HepG2 (cell line): Measurements from ENCODE around the gene HAUS5. TPM values are rescaled to one million over a fixed set of nuclear protein-coding genes. Genes with fewer than 3 reads are reported as not detected.

Experiments used
- ADNP ChIP-seq: sonication (generic); formaldehyde crosslinking; IDR thresholded peaks from 2 replicates; pipeline ENCODE4 v1.4.0; 2020; ENCODE audit warnings: missing genetic modification reagents
- CBX1 ChIP-seq: IDR thresholded peaks from one replicate; pipeline ENCODE4 v1.6.1; 2016; ENCODE audit warnings: antibody characterized with exemption, low read depth
- DNMT3B ChIP-seq: conservative IDR thresholded peaks from 2 replicates; pipeline ENCODE4 v1.6.1; 2016; ENCODE audit warnings: missing biosample characterization, control low read depth
- GLI4 ChIP-seq: sonication (generic); formaldehyde crosslinking; IDR thresholded peaks from 2 replicates; pipeline ENCODE4 v1.5.1; 2020; ENCODE audit warnings: missing genetic modification reagents, mild to moderate bottlenecking, moderate library complexity, borderline replicate concordance
- HNRNPLL ChIP-seq: fragments of 200-400 bp; formaldehyde crosslinking; IDR thresholded peaks from 2 replicates; pipeline ENCODE4 v1.6.1; 2017; ENCODE audit warnings: mild to moderate bottlenecking, low read depth, low read length; ENCODE audit not compliant: poor library complexity, severe bottlenecking
- PTBP1 ChIP-seq: fragments of 200-400 bp; formaldehyde crosslinking; IDR thresholded peaks from 2 replicates; pipeline ENCODE4 v1.6.1; 2018; ENCODE audit warnings: low read length, low read depth; ENCODE audit not compliant: poor library complexity, severe bottlenecking
- RFX5 ChIP-seq: IDR thresholded peaks from 2 replicates; pipeline ENCODE4 v1.6.1; 2011; ENCODE audit warnings: low read depth, low read length, improper control_type of control experiment
- RXRA ChIP-seq: sonication (generic); formaldehyde crosslinking; IDR thresholded peaks from 2 replicates; pipeline ENCODE4 v1.5.1; 2020; ENCODE audit warnings: missing genetic modification reagents
- SOX5 ChIP-seq: IDR thresholded peaks from 2 replicates; pipeline ENCODE4 v1.6.1; 2016; ENCODE audit warnings: borderline replicate concordance
- SRSF9 ChIP-seq: fragments of 200-400 bp; formaldehyde crosslinking; IDR thresholded peaks from 2 replicates; pipeline ENCODE4 v1.6.1; 2018; ENCODE audit warnings: borderline replicate concordance, mild to moderate bottlenecking, low read depth, low read length; ENCODE audit not compliant: insufficient read depth, poor library complexity, severe bottlenecking
- STAT5B ChIP-seq: sonication (generic); formaldehyde crosslinking; IDR thresholded peaks from 2 replicates; pipeline ENCODE4 v1.4.0; 2020; ENCODE audit warnings: missing genetic modification reagents
- TEAD3 ChIP-seq: optimal IDR thresholded peaks from 2 replicates; pipeline ENCODE3; 2016; ENCODE audit warnings: borderline replicate concordance
- ZNF124 ChIP-seq: sonication (generic); formaldehyde crosslinking; IDR thresholded peaks from 2 replicates; pipeline ENCODE4 v1.4.0; 2020; ENCODE audit warnings: missing genetic modification reagents
- ZNF160 ChIP-seq: sonication (generic); formaldehyde crosslinking; IDR thresholded peaks from 2 replicates; pipeline ENCODE4 v1.8.0; 2022; ENCODE audit warnings: mild to moderate bottlenecking, inconsistent platforms, missing genetic modification reagents
- ZNF34 ChIP-seq: sonication (generic); formaldehyde crosslinking; IDR thresholded peaks from 2 replicates; pipeline ENCODE4 v1.4.0; 2020; ENCODE audit warnings: mild to moderate bottlenecking, missing genetic modification reagents, borderline replicate concordance
- ZNF629 ChIP-seq: sonication (generic); formaldehyde crosslinking; conservative IDR thresholded peaks from 2 replicates; pipeline ENCODE4 v1.5.0; 2020; ENCODE audit warnings: missing genetic modification reagents
- polyA plus RNA-seq, 8 experiments: library from polyadenylated mRNA; depleted of rRNA in 3 of 8; stranded (reverse) in 7 of 8; unstranded in 1 of 8; fragments of >200 nt; fragmentation: Illumina TruSeq in 4 of 8; extraction: Trizol in 4 of 8; gene quantifications; 2 replicates each; pipeline versions ENCODE4 v1.2.1 to v1.2.3, GENCODE V29; 2011 to 2016; ENCODE audit warnings: low read depth in 4 of 8, missing spikeins in 1 of 8, mixed read lengths in 1 of 8; ENCODE audit not compliant: insufficient read depth in 1 of 8
- total RNA-seq, 5 experiments: library from RNA; depleted of rRNA; stranded (reverse); fragments of >200 nt; fragmentation: Illumina TruSeq; extraction: Trizol; gene quantifications; 2 replicates each; pipeline ENCODE4 v1.2.3, GENCODE V29; 2016; ENCODE audit warnings: low read depth in 1 of 5
- TF ChIP-seq, protein P1 (sequence below): IDR thresholded peaks from 2 replicates; pipeline ENCODE4 v1.6.1; 2016; ENCODE audit warnings: control low read depth
- TF ChIP-seq, protein P2 (sequence below): sonication (generic); formaldehyde crosslinking; IDR thresholded peaks from 2 replicates; pipeline ENCODE4 v1.4.0; 2020; ENCODE audit warnings: missing genetic modification reagents, borderline replicate concordance
- TF ChIP-seq, protein P3 (sequence below): sonication (generic); formaldehyde crosslinking; IDR thresholded peaks from 2 replicates; pipeline ENCODE4 v1.4.0; 2020; ENCODE audit warnings: missing genetic modification reagents
- TF ChIP-seq, protein P4 (sequence below): sonication (generic); formaldehyde crosslinking; IDR thresholded peaks from 2 replicates; pipeline ENCODE4 v1.5.0; 2020; ENCODE audit warnings: missing genetic modification reagents

Gene HAUS5
- total and polyA plus RNA-seq, 2 of the 13 experiments (the other 11 are each of a cell fraction or from before 2014, with no cell fraction given): 10.3 to 17.7 TPM

DNA sequence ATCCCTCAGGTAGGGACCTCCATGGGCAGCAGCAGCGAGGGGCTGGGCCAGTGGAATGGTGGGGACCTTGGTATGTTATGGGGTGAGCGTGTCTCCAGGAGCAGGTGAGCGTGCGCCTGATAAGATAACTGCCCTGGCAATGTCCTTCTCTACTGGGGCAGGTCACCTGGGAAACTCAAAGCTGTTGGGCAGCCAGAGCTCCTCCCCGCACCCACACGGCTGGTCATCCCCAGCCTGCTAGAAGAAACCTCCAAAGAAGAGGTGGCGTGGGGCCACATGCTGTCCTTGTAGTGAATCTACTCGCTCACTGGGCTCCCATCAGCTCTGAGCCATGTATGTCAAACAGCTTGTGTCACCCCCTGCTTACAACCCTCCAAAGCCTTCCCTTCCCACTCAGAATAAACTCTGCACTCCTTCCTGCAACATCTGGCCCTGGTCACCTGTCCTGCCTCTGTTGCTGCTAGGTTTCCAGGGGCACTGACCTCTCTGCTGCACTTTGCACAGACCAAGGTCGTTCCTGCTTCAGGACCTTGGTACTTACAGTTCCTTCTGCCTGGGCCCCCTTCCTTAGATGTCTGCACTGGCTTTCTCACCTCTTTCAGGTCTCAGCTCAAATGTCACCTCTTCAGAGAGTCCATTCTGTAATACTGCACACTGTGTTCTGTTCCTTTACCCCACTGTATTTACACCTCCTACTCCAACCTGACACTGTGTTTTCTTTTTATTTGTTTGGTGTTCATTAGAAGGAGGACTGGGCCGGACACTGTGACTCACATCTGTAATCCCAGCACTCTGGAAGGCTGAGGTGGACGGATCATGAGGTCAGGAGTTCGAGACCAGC is 47.3 kb upstream of the HAUS5 start (continued):
- no peak for TF ChIP-seq SOX5 (CRISPR knock-in tag)
- TF ChIP-seq, protein P1, sequence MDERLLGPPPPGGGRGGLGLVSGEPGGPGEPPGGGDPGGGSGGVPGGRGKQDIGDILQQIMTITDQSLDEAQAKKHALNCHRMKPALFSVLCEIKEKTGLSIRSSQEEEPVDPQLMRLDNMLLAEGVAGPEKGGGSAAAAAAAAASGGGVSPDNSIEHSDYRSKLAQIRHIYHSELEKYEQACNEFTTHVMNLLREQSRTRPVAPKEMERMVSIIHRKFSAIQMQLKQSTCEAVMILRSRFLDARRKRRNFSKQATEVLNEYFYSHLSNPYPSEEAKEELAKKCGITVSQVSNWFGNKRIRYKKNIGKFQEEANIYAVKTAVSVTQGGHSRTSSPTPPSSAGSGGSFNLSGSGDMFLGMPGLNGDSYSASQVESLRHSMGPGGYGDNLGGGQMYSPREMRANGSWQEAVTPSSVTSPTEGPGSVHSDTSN (CRISPR knock-in tag): no peak
- no peak for TF ChIP-seq STAT5B (CRISPR knock-in tag)
- TF ChIP-seq, protein P2, sequence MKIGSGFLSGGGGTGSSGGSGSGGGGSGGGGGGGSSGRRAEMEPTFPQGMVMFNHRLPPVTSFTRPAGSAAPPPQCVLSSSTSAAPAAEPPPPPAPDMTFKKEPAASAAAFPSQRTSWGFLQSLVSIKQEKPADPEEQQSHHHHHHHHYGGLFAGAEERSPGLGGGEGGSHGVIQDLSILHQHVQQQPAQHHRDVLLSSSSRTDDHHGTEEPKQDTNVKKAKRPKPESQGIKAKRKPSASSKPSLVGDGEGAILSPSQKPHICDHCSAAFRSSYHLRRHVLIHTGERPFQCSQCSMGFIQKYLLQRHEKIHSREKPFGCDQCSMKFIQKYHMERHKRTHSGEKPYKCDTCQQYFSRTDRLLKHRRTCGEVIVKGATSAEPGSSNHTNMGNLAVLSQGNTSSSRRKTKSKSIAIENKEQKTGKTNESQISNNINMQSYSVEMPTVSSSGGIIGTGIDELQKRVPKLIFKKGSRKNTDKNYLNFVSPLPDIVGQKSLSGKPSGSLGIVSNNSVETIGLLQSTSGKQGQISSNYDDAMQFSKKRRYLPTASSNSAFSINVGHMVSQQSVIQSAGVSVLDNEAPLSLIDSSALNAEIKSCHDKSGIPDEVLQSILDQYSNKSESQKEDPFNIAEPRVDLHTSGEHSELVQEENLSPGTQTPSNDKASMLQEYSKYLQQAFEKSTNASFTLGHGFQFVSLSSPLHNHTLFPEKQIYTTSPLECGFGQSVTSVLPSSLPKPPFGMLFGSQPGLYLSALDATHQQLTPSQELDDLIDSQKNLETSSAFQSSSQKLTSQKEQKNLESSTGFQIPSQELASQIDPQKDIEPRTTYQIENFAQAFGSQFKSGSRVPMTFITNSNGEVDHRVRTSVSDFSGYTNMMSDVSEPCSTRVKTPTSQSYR (CRISPR knock-in tag): no peak
- no peak for TF ChIP-seq ZNF34 (CRISPR knock-in tag)
- no peak for TF ChIP-seq DNMT3B (CRISPR knock-in tag)
- TF ChIP-seq CBX1: no peak
- TF ChIP-seq TEAD3 (CRISPR knock-in tag): no peak
- no peak for TF ChIP-seq ZNF124 (CRISPR knock-in tag)
- TF ChIP-seq RFX5: no peak
- no peak for TF ChIP-seq GLI4 (CRISPR knock-in tag)
- TF ChIP-seq SRSF9: no peak
- TF ChIP-seq RXRA: peak; percentile 25; the same call in 1 of the 2 replicates
- TF ChIP-seq, protein P3, sequence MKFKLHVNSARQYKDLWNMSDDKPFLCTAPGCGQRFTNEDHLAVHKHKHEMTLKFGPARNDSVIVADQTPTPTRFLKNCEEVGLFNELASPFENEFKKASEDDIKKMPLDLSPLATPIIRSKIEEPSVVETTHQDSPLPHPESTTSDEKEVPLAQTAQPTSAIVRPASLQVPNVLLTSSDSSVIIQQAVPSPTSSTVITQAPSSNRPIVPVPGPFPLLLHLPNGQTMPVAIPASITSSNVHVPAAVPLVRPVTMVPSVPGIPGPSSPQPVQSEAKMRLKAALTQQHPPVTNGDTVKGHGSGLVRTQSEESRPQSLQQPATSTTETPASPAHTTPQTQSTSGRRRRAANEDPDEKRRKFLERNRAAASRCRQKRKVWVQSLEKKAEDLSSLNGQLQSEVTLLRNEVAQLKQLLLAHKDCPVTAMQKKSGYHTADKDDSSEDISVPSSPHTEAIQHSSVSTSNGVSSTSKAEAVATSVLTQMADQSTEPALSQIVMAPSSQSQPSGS: 0 out of 2 replicates have a peak, but pooled peaks have one; percentile 20
- TF ChIP-seq ADNP (CRISPR knock-in tag): peak; percentile 39; the same call in 1 of the 2 replicates
- TF ChIP-seq HNRNPLL: no peak
- TF ChIP-seq, protein P4, sequence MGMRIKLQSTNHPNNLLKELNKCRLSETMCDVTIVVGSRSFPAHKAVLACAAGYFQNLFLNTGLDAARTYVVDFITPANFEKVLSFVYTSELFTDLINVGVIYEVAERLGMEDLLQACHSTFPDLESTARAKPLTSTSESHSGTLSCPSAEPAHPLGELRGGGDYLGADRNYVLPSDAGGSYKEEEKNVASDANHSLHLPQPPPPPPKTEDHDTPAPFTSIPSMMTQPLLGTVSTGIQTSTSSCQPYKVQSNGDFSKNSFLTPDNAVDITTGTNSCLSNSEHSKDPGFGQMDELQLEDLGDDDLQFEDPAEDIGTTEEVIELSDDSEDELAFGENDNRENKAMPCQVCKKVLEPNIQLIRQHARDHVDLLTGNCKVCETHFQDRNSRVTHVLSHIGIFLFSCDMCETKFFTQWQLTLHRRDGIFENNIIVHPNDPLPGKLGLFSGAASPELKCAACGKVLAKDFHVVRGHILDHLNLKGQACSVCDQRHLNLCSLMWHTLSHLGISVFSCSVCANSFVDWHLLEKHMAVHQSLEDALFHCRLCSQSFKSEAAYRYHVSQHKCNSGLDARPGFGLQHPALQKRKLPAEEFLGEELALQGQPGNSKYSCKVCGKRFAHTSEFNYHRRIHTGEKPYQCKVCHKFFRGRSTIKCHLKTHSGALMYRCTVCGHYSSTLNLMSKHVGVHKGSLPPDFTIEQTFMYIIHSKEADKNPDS (CRISPR knock-in tag): no peak
- TF ChIP-seq ZNF629 (CRISPR knock-in tag): 0 out of 2 replicates have a peak, but pooled peaks have one; percentile 30
- no peak for TF ChIP-seq PTBP1
- TF ChIP-seq ZNF160 (CRISPR knock-in tag): no peak
